ENCODE measurements around the gene FBXW7.

FBXW7 gene

GRCh38 chr4:152535903-152536544, at the start of gene FBXW7:
Gene FBXW7, minus strand, starts transcription at chr4:152536092. Its CDS starts 124,289 bp downstream, at chr4:152411803.
- intact Hi-C loops (cut with DNase I), result no loop called here
- DNase-seq, result peak; percentile 96 to 100 (median 100)

GRCh38 chr4:152585023-152585441, 49.1 kb upstream of the FBXW7 start:
- no peak for DNase-seq
- intact Hi-C loops (cut with DNase I), result no loop called here

- no peak for DNase-seq
- intact Hi-C loops (cut with DNase I), result no loop called here
Measured at GRCh38 chr4:152581536-152582160, 45.8 kb upstream of the FBXW7 start.

- intact Hi-C loops (cut with DNase I), result no loop called here
- DNase-seq, result no peak
Measured at GRCh38 chr4:152579916-152580315, 44.0 kb upstream of the FBXW7 start.

GRCh38 chr4:152579107-152579764, 43.3 kb upstream of the FBXW7 start:
- DNase-seq, result no peak
- intact Hi-C loops (cut with DNase I), result no loop called here

- no peak for DNase-seq
- intact Hi-C loops (cut with DNase I), result no loop called here
Measured at GRCh38 chr4:152578670-152579069, 42.8 kb upstream of the FBXW7 start.

GRCh38 chr4:152577708-152578396, 42.0 kb upstream of the FBXW7 start:
- DNase-seq, result no peak
- intact Hi-C loops (cut with DNase I), result no loop called here

- no peak for DNase-seq
- intact Hi-C loops (cut with DNase I), result no loop called here
Measured at GRCh38 chr4:152575533-152575932, 39.6 kb upstream of the FBXW7 start.

- no peak for DNase-seq
- intact Hi-C loops (cut with DNase I), result no loop called here
Measured at GRCh38 chr4:152573861-152574260, 38.0 kb upstream of the FBXW7 start.

- no peak for DNase-seq
- intact Hi-C loops (cut with DNase I), result no loop called here
Measured at GRCh38 chr4:152572417-152573086, 36.7 kb upstream of the FBXW7 start.

GRCh38 chr4:152571770-152572169, 35.9 kb upstream of the FBXW7 start:
- DNase-seq, result no peak
- intact Hi-C loops (cut with DNase I), result no loop called here

- intact Hi-C loops (cut with DNase I), result no loop called here
- no peak for DNase-seq
Measured at GRCh38 chr4:152571296-152571695, 35.4 kb upstream of the FBXW7 start.

- intact Hi-C loops (cut with DNase I), result no loop called here
- no peak for DNase-seq
Measured at GRCh38 chr4:152565333-152565732, 29.4 kb upstream of the FBXW7 start.

- DNase-seq, result no peak
- intact Hi-C loops (cut with DNase I), result no loop called here
Measured at GRCh38 chr4:152564336-152564735, 28.4 kb upstream of the FBXW7 start.

- intact Hi-C loops (cut with DNase I), result no loop called here
- no peak for DNase-seq
Measured at GRCh38 chr4:152563209-152563608, 27.3 kb upstream of the FBXW7 start.

GRCh38 chr4:152559641-152560040, 23.7 kb upstream of the FBXW7 start:
- DNase-seq, result no peak
- intact Hi-C loops (cut with DNase I), result no loop called here

GRCh38 chr4:152558396-152558795, 22.5 kb upstream of the FBXW7 start:
- intact Hi-C loops (cut with DNase I), result no loop called here
- DNase-seq, result no peak

GRCh38 chr4:152556834-152557233, 20.9 kb upstream of the FBXW7 start:
- no peak for DNase-seq
- intact Hi-C loops (cut with DNase I), result no loop called here

- DNase-seq, result no peak
- intact Hi-C loops (cut with DNase I), result no loop called here
Measured at GRCh38 chr4:152556283-152556682, 20.4 kb upstream of the FBXW7 start.

GRCh38 chr4:152554742-152555141, 18.9 kb upstream of the FBXW7 start:
- intact Hi-C loops (cut with DNase I), result no loop called here
- no peak for DNase-seq

Measured in head of caudate nucleus (tissue), 42 donors.